Measurements from ENCODE around the gene TMEM165. TPM values are rescaled to one million over a fixed set of nuclear protein-coding genes. Genes with fewer than 3 reads are reported as not detected.

TMEM165 gene
- total RNA-seq, 3 donors from 2014 or later: 165 to 386 (median 204) TPM

DNA sequence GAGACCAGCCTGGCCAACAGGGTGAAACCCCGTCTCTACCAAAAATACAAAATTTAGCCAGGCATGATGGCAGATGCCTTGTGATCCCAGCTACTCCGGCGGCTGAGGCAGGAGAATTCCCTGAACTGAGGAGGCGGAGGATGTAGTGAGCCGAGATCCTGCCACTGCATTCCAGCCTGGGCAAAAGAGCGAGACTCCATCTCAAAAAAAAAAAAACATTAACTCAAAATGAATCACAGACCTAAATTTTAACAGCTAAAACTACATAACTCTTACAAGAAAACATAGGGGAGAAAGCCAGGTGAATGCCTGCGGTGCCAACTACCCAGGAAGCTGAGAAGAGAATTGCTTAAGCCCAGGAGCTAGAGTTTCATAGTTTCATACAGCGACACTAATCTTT lies 54.8 kb downstream of the TMEM165 start:
- no peak overlapping the region for H3K27ac ChIP-seq
- H3K4me3 ChIP-seq: no peak overlapping the region
- no peaks in the 10 kb centered on the region for H3K9me3 ChIP-seq
- H3K4me1 ChIP-seq: no peaks in the 10 kb centered on the region
- TF ChIP-seq POLR2AphosphoS5 (IDR thresholded peaks at IDR 0.05): no peak
- TF ChIP-seq POLR2A (IDR thresholded peaks at IDR 0.05): no peak
- TF ChIP-seq, protein P1, sequence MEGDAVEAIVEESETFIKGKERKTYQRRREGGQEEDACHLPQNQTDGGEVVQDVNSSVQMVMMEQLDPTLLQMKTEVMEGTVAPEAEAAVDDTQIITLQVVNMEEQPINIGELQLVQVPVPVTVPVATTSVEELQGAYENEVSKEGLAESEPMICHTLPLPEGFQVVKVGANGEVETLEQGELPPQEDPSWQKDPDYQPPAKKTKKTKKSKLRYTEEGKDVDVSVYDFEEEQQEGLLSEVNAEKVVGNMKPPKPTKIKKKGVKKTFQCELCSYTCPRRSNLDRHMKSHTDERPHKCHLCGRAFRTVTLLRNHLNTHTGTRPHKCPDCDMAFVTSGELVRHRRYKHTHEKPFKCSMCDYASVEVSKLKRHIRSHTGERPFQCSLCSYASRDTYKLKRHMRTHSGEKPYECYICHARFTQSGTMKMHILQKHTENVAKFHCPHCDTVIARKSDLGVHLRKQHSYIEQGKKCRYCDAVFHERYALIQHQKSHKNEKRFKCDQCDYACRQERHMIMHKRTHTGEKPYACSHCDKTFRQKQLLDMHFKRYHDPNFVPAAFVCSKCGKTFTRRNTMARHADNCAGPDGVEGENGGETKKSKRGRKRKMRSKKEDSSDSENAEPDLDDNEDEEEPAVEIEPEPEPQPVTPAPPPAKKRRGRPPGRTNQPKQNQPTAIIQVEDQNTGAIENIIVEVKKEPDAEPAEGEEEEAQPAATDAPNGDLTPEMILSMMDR (IDR thresholded peaks at IDR 0.05): no peak
- H3K27me3 ChIP-seq: no peaks in the 10 kb centered on the region
- intact Hi-C loops (cut with DNase I; ENCODE audit: low total_unique reads): no loop called here
- H3K36me3 ChIP-seq: no peaks in the 10 kb centered on the region
- DNase-seq (ENCODE audit: low spot score in 2 of 2): no peak

DNA sequence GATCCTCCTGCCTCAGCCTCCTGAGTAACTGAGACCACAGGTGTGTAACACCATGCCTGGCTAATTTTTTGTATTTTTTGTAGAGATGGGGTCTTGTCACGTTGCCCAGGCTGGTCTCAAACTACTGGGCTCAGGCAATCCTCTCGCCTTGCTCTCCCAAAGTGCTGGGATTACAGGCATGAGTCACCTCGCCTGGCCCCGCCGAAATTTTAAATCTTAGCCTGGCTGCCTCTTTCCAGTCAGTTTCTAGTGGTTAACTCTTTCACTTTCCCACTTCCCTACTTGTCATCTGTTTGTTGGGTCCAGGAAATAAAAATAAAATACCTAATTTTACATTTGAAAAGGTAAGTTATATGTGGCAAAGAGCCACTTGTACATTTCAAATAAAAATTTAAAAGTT lies 62.4 kb downstream of the TMEM165 start:
- Histone ChIP-seq H3K9me3 (no peaks in the 10 kb centered on the region), H3K27me3 (no peaks in the 10 kb centered on the region), H3K27ac (no peak overlapping the region), H3K36me3 (no peaks in the 10 kb centered on the region), H3K4me1 (no peaks in the 10 kb centered on the region), H3K4me3 (no peak overlapping the region)
- intact Hi-C loops (cut with DNase I; ENCODE audit: low total_unique reads): no loop called here
- TF ChIP-seq, protein P1 (IDR thresholded peaks at IDR 0.05): no peak
- TF ChIP-seq POLR2AphosphoS5 (IDR thresholded peaks at IDR 0.05) (no peak), POLR2A (IDR thresholded peaks at IDR 0.05) (no peak)
- no peak for DNase-seq (ENCODE audit: low spot score in 2 of 2)

DNA sequence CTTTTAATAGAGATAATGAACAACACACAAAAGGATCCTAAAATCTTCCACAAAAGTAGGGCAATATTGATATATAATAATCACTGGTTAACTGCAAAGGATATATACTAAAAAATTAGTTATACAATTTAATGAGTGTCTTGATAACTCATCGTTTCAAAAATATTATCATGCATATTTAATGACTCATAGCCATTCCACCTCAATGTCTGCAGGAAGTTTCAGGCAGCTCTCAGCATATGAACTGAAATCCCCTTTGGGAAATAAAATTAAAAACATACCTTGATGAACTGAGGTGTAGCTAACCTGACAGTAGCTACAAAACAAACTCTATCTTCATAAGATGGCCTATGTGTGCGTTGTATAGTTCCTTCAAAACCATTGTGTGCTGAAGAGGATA lies 62.9 kb downstream of the TMEM165 start:
- intact Hi-C loops (cut with DNase I; ENCODE audit: low total_unique reads): no loop called here
- no peaks in the 10 kb centered on the region for H3K36me3 ChIP-seq
- no peak overlapping the region for H3K27ac ChIP-seq
- no peaks in the 10 kb centered on the region for H3K27me3 ChIP-seq
- TF ChIP-seq POLR2AphosphoS5 (IDR thresholded peaks at IDR 0.05): no peak
- no peak for TF ChIP-seq POLR2A (IDR thresholded peaks at IDR 0.05)
- TF ChIP-seq, protein P1 (IDR thresholded peaks at IDR 0.05): no peak
- DNase-seq (ENCODE audit: low spot score in 2 of 2): no peak
- H3K4me1 ChIP-seq: no peaks in the 10 kb centered on the region
- H3K9me3 ChIP-seq: no peaks in the 10 kb centered on the region
- no peak overlapping the region for H3K4me3 ChIP-seq

DNA sequence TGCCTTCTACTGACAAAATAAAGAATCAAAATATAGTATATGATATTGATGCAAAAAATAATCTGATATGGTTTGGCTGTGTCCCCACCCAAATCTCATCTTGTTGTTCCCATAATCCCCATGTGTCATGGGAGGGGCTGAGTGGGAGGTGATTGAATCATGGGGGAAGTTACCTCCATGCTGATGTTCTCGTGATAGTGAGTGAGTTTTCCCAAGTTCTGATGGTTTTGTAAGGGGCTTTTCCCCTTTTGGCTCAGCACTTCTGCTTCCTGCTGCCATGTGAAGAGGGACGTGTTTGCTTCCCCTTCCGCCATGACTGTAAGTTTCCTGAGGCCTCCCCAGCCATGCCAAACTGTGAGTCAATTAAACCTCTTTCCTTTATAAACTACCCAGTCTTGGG lies 70.2 kb downstream of the TMEM165 start:
- intact Hi-C loops (cut with DNase I; ENCODE audit: low total_unique reads): no loop called here
- Histone ChIP-seq H3K4me3 (no peak overlapping the region), H3K4me1 (no peaks in the 10 kb centered on the region), H3K36me3 (no peaks in the 10 kb centered on the region), H3K9me3 (no peaks in the 10 kb centered on the region), H3K27ac (no peak overlapping the region), H3K27me3 (no peaks in the 10 kb centered on the region)
- no peak for DNase-seq (ENCODE audit: low spot score in 2 of 2)
- no peak for TF ChIP-seq POLR2A (IDR thresholded peaks at IDR 0.05)
- TF ChIP-seq POLR2AphosphoS5 (IDR thresholded peaks at IDR 0.05): no peak
- TF ChIP-seq, protein P1 (IDR thresholded peaks at IDR 0.05): no peak

GRCh38 chr4:55468724-55469123 lies 73.0 kb downstream of the TMEM165 start:
- no peak overlapping the region for H3K4me3 ChIP-seq
- no peaks in the 10 kb centered on the region for H3K36me3 ChIP-seq
- TF ChIP-seq, protein P1 (IDR thresholded peaks at IDR 0.05): no peak
- TF ChIP-seq POLR2AphosphoS5 (IDR thresholded peaks at IDR 0.05) (no peak), POLR2A (IDR thresholded peaks at IDR 0.05) (no peak)
- no peaks in the 10 kb centered on the region for H3K9me3 ChIP-seq
- no peak overlapping the region for H3K27ac ChIP-seq
- H3K4me1 ChIP-seq: no peaks in the 10 kb centered on the region
- DNase-seq (ENCODE audit: low spot score in 2 of 2): no peak
- no peaks in the 10 kb centered on the region for H3K27me3 ChIP-seq
- intact Hi-C loops (cut with DNase I; ENCODE audit: low total_unique reads): no loop called here
